NCI-H1417 (cell line): ENCODE results near the gene ATG2B.

Source experiments
- DNase-seq, 3 experiments: peaks; one replicate each; lab custom pipeline; 2025; lab: John Stamatoyannopoulos, UW

ATG2B gene

DNA sequence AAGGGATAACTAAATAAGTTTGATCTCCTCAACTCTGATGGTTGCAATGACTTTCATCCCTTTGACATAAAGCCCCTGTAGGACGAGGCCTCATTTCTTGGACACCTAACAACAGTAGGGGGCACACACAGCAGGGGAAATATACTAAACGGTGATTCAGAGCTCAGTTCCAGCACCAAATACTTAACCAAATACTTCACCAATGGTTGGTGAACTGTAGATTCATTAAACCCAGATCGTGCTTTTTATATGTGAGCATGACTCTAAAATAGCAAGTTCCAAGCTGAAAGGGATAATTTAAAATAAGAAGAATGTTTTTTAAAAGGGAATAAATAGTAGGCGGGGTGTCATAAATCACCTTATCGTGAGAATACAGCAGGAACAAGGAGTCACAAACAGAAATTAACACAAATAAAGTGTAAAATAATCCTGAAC is 53.2 kb downstream of the ATG2B start:
- DNase-seq, result peak in 1 of 3 experiments; percentile 19

DNA sequence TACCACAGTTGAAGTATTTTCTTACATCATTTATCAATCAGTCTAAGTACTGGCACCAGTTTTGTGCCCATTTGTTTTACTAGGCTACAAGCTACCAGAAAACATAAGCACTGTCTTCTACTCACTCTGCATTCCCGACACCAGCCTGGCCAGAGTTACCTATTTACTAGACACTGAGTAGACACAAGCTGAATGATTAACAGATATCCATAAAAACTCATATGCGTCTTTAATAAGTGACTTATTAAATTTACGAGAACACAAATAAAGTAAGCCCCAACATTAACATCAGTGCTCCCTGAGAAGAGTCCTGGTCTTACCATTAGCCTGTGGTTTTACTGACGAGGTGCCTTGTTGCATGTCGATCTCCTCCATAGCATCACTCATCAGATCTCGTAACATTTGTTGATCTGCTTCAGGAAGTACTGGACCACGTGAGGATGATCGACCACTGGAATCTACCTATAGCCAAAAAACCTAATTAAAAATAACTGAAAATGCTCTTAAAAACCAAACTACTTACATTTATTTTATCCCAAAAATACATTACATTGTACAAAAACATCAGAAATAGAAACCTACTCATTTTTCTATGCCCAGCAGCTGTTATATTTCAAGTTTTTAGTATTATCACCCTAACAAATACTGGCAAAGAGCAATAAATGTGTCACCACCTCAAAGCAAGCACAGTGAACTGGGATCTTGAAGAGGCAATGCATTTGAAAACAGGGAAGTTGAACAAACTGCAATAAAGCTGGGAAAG is 53.8 kb downstream of the ATG2B start:
- no peak for DNase-seq

DNA sequence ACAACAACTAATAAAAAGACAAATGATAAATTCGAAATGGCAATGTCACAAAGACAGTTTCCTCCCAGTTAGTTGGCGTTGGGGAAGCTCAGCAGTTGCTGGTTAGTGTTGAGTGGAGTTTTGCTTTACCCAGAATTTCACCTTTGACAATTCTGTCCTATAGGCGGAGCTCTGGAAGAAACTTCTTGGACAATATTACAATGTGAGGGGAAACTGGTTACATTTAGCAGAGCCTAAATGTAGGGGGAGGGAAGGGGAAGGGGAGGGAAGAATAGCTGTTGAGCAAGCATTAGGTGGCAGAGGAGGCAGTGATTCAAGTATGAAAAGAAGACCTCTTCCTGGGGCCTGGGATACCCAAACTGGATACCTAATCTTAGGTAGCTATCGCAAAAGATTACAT is 55.7 kb downstream of the ATG2B start:
- no peak for DNase-seq

DNA sequence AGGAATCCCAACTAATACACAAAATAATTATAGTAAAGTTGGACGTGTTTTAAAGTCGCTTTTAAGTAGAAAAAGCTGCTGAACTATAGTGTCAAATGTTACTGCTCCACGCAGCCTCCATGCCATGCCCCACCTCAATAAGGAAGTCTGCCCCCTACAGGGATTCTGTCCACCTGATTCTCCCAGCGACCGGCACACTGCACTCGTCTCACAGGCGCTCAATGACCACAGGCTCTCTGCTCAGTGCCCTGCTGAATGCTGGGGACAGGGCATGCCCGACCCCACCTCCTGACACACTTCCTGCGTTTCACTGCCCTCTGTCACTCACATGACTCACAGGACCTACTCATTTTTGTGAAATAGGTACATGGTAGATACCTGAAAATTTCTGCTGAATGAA is 58.2 kb downstream of the ATG2B start:
- no peak for DNase-seq

DNA sequence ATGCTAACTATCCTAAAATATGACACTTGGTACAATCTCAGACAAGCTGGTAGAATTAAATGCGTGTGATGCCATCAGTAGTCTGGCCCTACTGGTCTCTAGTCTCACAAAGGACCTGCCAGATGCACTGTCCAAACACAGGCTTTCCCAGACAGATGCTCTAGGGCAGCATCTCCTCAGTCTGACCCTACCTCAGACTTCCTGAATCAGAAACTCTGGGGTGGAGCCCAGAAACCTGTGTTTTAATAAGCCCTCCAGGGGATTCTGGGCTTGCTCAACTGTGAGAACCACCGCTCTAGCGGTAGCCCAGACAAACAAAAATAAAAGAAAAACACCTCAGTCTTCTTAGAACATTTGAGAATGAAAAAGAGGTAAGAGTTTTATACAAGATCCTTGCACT is 59.2 kb downstream of the ATG2B start:
- DNase-seq, result no peak

DNA sequence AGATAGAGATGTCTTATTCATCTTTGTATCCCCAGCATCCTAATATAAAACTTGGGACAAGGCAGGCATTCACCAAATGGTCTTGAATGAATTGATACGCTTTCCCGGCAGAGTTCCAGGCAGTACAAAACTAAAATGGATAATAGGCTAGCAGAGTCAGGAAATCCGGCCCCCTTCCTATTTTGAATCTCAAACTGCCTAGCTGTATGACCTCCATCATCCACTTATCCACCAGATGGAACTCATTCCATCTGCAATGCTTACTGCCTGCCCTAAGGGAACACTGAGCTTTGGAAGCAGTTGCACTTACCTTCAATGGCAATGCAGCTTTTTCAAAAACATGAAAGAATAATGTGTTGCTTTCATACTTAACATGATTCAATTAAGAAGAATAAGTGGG is 63.7 kb downstream of the ATG2B start:
- DNase-seq, result peak in 1 of 3 experiments; percentile 13

DNA sequence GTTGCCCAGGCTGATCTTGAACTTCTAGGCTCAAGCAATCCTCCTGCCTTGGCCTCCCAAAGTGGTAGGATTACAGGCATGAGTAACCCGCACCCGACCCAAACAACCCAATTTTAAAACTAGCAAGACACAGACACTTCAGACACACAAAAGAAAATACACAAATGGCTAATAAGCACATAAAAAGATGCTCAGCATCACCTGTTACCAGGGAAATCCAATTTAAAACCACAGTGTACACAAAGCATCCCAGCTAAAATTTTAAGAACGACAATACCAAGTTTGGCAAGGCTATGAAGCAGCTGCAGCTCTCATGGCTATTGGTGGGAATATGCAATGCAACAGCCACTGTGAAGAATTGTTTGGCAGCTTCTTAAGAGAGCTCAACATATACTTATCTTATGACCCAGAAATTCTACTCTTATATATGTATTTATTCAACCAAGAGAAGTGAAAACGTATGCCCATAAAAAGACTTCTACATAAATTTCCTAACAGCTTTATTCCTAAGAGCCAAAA is 65.1 kb downstream of the ATG2B start:
- DNase-seq, result no peak

DNA sequence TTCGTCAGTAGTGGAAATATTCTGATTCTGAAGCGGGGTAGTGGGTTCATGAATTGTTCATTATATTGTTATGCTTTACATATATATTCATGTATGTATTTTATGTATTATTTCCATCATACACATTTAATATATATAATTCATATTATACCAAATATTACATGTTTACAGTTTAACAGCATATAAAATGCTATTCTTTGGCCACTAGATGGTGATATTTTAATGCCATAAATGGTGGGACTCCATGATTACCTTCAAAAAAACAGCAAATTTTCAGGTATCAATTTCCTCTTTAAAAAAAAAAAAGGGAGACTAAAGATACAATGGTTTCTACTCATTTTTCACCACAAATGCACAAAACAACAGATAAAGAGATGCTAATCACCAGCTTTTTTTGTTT is 66.1 kb downstream of the ATG2B start:
- DNase-seq, result peak in 2 of 3 experiments; percentile 38 to 53

DNA sequence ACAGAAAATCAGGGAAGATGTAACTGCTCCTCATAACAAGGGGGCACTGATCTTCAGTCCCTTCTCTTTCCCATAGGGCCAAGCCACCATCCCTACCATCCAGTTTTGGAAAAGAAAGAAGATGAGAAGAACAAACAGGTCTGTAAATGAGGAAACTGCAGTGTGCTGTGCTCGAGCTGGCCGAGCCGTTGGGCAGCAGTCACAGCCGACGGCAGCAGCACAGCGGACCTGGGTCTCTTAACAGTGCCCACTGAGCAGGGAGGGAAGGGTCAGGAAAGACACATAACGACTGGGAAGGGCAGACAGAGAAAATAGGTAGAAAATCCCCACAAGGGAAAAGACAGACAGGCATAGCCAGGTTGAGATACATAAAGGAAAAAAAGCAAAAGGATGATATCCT is 68.9 kb downstream of the ATG2B start:
- no peak for DNase-seq

DNA sequence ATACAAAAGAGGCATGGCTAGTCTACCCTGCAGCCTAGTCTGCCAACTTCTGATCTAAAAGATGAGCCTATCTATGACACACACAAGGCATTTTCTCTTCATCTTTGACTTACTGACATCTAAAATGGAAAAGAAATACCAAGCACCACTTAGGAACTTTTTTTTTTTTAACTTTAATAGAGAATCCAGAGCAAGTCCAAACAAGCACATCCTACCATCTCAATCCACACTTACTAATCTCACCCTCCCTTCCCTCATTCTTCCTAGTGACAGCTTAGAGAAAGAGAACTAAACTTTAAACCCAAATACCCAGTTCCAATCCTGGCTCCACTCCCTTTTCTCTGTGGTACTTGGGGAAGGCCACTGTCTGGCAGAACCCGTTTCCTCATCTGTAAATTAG is 75.3 kb downstream of the ATG2B start:
- no peak for DNase-seq

DNA sequence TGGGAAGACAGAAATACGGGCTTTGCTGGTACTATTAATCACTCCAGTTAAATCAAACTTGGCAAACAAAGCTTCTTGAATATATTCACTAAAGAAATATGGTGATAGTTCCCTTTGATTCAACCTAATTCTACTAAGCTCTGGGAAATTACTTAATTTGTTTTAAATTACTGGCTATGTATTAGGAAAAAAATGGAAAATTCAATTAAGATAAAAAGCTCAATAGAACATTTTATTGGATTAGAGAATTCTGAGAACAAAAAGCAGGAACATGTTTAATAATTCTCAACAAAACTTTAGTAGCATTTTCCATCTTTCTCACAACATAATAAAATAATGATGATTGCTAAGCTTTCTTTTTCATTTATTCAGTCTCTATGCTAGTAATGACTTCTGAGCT is 76.9 kb downstream of the ATG2B start:
- no peak for DNase-seq

DNA sequence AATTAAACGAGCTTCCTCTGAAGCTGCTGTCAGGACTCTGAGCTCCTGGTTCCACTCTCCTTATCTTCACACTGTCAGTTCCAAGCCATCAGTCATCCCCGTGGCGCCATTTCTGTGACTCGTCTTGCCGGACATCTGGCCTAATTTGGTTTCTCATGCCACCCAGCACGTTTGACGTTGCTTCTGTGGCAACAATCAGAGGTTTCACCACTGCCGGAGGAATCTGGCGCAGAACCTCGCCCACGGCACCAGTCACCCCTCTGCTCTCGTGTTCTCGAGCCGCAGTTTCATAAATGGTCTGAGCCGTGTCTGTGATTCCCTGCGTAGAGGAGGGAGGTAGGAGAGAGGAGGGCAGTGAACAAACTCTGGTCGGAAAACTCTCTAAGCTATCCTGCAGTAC is 77.5 kb downstream of the ATG2B start:
- DNase-seq, result no peak

DNA sequence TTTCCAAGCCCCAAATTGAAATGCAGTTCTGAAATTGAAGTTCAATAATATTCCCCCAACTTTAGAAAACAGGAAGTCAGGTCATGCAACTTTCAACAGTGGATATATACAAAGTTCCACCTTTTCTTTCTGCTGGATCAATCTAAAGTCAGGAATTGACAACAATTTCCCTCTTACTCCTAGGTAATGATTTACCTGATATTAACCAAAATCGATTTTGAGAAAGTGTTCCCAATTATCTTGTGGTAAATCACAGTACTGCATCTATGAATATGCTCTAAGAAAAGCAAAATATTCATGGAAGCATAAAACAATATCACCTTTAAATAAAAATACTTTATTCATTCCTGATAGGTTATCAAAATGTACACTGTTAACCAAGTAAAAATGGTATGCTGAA is 78.7 kb downstream of the ATG2B start:
- no peak for DNase-seq

DNA sequence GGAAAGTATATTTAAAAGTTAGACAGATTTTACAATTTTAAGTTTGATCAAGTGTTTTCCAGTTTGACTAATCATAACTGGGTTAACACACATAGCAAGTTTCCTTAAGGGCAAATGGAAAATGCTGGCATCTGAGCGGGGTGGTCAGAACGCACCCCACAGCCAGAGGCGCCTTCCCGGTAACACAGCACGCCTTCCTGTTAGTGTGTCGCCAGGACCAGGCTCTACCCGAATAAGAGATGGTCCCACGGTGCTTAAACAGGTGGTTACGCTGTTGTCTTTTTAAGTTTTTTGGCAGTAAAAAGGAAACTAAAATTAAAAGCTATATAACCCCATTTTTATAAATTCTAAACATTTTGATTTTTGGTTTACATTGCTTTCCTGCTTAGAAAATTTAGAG is 79.1 kb downstream of the ATG2B start:
- no peak for DNase-seq

DNA sequence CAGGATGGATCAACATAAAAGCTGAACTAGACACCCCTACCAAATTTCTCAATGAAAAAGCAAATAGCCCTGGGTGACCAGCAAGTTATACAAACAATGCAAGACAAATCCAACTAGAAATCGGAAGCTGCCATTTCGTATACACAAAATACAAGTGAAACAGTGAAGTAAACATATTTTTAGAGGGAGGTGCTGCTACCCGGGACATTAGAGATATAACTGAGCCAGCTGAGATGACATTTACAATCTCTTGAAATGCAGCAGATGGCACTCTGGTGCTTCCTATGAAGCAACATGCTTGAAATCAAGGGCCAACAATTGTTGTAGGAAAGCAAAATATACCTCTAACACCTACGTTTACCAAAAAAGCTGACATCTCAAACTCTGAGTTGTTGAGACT is 81.7 kb downstream of the ATG2B start:
- DNase-seq, result peak in 1 of 3 experiments; percentile 20

DNA sequence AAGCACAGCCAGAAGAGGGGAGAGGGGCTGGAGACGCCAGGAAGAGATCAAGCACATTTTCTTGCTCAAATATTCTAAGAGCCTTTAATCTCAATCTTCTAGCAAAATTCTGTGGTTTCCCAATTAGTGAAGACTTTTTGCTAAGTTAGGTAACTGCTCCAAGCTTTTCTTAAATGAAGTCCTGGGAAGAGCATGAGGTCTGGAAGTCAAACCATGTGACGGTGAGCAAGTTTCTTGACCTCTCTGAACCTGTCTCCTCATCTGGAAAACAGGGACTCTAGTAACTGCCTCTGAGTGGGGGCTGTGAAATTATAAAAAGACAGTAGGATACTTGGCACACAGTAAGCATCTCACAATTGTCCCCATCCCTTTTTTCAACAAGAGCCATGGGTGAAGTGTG is 83.0 kb downstream of the ATG2B start:
- DNase-seq, result no peak

DNA sequence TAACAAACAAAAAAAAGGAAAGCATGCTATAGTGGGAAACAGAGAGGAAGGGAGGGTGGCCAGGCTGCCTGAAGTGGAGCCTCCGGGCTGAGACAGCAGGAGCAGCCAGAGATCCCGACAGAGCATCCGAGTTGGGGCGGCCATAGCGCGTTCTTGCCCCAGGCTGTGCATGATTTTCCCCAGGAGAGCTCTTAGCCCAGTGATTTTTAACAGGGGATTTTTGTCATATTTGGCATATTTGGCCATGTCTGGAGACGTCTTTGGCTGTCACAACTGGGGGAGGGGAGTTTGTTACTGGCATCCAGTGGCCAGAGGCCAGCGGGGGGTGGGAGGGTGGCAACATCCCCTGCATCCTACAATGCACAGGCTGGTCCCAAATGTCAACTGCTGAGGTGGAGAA is 83.6 kb downstream of the ATG2B start:
- no peak for DNase-seq

DNA sequence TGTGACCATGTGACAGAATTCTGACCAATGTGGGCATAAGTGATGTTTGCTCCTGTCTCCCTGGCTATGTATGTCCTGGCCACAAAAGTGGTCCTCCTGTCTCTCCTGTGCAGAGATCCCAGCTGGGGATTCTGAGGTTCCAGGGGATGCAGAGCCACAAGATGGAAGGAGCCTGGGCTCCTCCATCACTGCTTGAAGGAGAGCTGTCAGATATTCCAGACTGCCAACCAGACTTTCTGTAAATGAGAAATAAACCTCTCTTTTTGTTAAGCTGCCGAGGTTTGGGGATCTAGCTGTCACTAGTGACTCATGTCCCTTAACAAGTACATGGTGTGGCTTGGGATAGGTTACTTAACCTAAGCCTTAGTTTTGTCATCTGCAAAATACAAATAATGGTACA is 85.3 kb downstream of the ATG2B start:
- DNase-seq, result no peak

DNA sequence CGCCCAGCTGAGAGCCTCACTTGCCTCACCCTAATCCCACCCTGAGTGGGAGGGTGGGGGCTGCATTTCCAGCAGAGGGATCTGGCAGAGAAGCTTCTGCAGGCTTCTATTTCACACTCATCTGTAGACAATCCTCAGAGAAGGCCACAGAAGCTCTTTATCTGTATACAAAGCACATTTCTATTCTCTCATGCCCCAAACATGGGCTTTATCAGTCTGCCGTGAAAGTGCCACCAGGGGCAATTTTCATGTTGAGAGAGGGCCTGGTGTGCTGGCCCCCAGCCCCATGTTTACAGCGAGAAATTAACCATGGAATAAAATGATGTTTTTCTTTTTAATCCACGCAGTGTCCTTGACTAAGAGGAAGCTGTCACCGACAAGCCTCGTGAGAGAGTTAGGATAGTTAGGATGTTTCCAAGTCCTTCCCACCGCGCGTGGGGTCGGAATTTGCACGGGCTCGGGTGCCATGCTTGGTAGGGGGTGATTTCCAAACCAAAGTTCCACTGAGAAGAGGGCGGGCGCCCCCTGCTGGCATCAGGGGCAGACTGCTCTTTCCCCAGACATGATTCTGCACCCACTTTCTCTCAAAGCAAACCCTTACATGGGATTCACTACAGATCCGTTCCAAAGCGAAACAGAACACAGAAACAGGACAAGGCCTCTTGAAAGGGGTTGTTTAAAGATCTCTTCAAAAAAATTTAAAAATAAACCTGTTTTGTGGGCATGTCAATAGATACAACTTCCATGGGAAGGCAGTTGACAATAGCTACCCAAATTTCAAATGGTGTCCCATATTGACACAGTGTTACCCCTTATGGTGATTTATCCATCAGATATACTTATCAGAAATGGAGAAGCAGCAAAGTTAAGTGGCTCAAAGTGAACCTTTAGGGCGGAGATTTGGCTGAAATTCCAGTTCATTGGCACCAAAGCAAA is 87.7 kb downstream of the ATG2B start:
- DNase-seq, result peak; percentile 58 to 84 (median 70)

DNA sequence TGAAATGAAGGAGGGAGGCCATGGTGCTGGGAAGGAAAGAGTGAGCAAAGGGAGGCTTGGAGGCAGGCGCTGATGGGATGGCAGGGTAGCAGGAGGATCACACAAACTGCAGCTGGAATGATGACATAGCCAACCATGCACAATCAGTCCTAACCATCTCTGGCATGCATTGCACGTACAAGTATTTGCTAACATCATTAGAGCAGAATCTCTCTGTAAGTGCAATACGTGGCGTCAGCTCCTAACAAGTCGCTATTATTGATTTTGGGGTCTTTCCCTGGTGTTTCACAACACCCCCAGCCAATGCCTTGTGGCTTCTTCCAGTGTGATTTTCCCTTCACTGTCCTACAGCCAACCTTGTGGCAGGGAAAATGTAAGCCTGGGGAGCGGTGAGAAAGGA is 88.6 kb downstream of the ATG2B start:
- no peak for DNase-seq

DNA sequence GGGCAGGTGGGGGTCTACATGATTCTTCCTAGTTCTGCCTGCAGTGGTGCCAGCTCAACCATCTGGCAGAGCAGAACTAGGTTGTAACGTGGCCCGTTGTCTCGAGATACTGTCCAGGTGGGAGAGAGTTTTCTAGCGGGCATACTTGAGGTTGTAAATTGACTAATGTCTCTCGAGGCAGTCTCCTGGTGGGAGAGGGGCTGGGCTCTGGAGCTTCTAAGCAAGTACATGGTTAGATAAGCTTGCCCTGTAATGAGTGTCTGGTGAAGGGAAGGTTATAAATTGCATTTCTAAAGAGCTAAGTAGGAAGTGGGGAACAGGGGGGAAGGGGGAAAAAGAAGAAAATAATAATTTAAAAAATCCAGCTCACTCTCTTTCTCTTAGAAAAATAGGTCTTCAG is 89.0 kb downstream of the ATG2B start:
- DNase-seq, result no peak

DNA sequence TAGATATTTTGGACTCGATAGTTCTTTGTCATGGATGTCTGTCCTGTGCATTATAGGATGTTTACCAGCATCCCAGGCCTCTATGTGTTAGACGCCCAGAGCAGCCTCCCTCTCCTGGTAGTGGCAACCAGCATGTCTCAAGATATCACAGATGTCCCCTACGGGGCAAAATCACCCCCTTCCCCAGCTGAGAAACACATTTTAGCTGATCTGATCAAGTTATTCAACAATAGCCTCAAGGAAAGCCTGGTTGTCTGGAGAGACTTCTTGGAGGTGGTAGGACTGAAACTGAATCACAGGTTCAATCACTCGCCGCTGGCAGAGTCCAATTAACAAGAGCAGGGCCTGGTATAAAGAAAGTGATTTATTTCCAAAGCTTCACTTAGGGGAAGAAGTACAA is 89.5 kb downstream of the ATG2B start:
- DNase-seq, result no peak
